Fibroblast of lung (primary cell): Measurements from ENCODE around the gene MGAT3. TPM values are rescaled to one million over a fixed set of nuclear protein-coding genes. Genes with fewer than 3 reads are reported as not detected.

Experiments used
- DNase-seq, 2 donors: peaks; one replicate each; pipeline versions ENCODE4 v3.0.0 to v3.0.0-alpha.2; 2010; ENCODE audit warnings: low read depth in 2 of 2
- H2AFZ ChIP-seq: 2 replicates; pipeline ENCODE4 v1.5.1; 2012; ENCODE audit warnings: low read length, control low read depth, inconsistent platforms
- H3K27ac ChIP-seq: 2 replicates; pipeline ENCODE4 v1.5.1; 2011; ENCODE audit warnings: low read length, control low read depth; ENCODE audit not compliant: insufficient read depth
- H3K27me3 ChIP-seq: 2 replicates; pipeline ENCODE4 v1.5.1; 2011; ENCODE audit warnings: mild to moderate bottlenecking, low read length; ENCODE audit not compliant: control insufficient read depth, insufficient read depth
- H3K36me3 ChIP-seq: 2 replicates; pipeline ENCODE4 v1.5.1; 2011; ENCODE audit warnings: low read length; ENCODE audit not compliant: control insufficient read depth, insufficient read depth
- H3K4me1 ChIP-seq: 2 replicates; pipeline ENCODE4 v1.5.1; 2011; ENCODE audit warnings: low read length; ENCODE audit not compliant: control insufficient read depth, insufficient read depth; ENCODE audit errors: extremely low read depth
- H3K4me2 ChIP-seq: 2 replicates; pipeline ENCODE4 v1.5.1; 2011; ENCODE audit warnings: low read length, control low read depth; ENCODE audit not compliant: insufficient read depth; ENCODE audit errors: extremely low read depth
- H3K4me3 ChIP-seq, 4 experiments: fragments of 200-600 bp in 1 of 4; sonication (generic) in 1 of 4; replicated peaks in 1 of 4; 2 replicates each; pipeline ENCODE4 v1.5.1; 2011 to 2016; ENCODE audit warnings: low read length in 4 of 4, low read depth in 3 of 4, mild to moderate bottlenecking in 3 of 4, control low read depth in 2 of 4, inconsistent platforms in 1 of 4, mixed read lengths in 1 of 4; ENCODE audit not compliant: insufficient read depth in 1 of 4; ENCODE audit errors: control extremely low read depth in 1 of 4
- H3K79me2 ChIP-seq: 2 replicates; pipeline ENCODE4 v1.5.1; 2012; ENCODE audit warnings: mild to moderate bottlenecking, low read length, inconsistent platforms; ENCODE audit not compliant: control insufficient read depth, insufficient read depth
- H3K9ac ChIP-seq: 2 replicates; pipeline ENCODE4 v1.5.1; 2011; ENCODE audit warnings: mild to moderate bottlenecking, low read length, control low read depth; ENCODE audit not compliant: insufficient read depth
- H3K9me3 ChIP-seq: 2 replicates; pipeline ENCODE4 v1.5.1; 2012; ENCODE audit warnings: low read depth, low read length; ENCODE audit not compliant: control insufficient read depth, insufficient read depth
- H4K20me1 ChIP-seq: 2 replicates; pipeline ENCODE4 v1.5.1; 2011; ENCODE audit warnings: low read length; ENCODE audit not compliant: control insufficient read depth, insufficient read depth; ENCODE audit errors: extremely low read depth
- EZH2 ChIP-seq: IDR thresholded peaks from 2 replicates; pipeline ENCODE4 v1.5.1; 2012; ENCODE audit warnings: low read length, control low read depth, mild to moderate bottlenecking; ENCODE audit errors: missing control alignments
- polyA plus RNA-seq, 2 donors: library from polyadenylated mRNA; depleted of rRNA in 1 of 2; stranded (reverse) in 1 of 2; unstranded in 1 of 2; fragments of >200 nt; gene quantifications; 2 replicates each; pipeline ENCODE4 v1.2.1, GENCODE V29; 2011 to 2012; ENCODE audit warnings: missing spikeins in 1 of 2
- total RNA-seq: library from RNA; depleted of rRNA; stranded (reverse); fragments of >200 nt; gene quantifications from 2 replicates; pipeline ENCODE4 v1.2.1, GENCODE V29; 2014
- TF ChIP-seq, protein P1 (sequence below), 2 donors: IDR thresholded peaks in 1 of 2; conservative IDR thresholded peaks in 1 of 2; 1 replicate in 1 of 2; 2 replicates in 1 of 2; pipeline ENCODE4 v1.5.1; 2011 to 2012; ENCODE audit warnings: low read length in 2 of 2, control low read depth in 1 of 2, inconsistent platforms in 1 of 2, low read depth in 1 of 2, mild to moderate bottlenecking in 1 of 2

The MGAT3 gene
- total and polyA plus RNA-seq, 2 donors (not counting 1 experiment from before 2014, with no cell fraction given), result 0.09 TPM; not detected in 1

DNA sequence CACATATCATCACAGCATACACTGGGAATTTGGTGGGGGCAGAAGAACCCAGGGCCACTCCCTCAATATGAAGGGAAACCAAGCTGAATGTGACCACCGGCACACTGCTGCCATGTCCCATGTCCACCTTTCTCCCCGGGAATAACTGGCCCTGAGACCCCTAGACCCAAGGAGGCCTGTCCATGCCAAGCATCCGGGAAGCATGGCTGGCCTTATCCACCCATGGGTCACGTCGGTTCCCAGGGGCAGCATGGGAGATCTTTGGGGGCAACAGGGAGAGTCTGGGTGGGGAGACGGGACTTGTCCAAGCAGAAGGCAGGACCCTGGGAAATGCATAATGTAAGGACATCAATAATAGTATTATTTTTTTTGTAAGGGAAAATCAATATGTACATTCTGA lies 34.9 kb downstream of the MGAT3 start:
- Histone ChIP-seq H2AFZ (no peak overlapping the region), H3K9me3 (no peaks in the 10 kb centered on the region), H3K36me3 (no peaks in the 10 kb centered on the region), H4K20me1 (no peaks in the 10 kb centered on the region), H3K79me2 (no peaks in the 10 kb centered on the region), H3K9ac (no peak overlapping the region), H3K27me3 (no peaks in the 10 kb centered on the region), H3K4me2 (no peak overlapping the region), H3K27ac (no peak overlapping the region), H3K4me1 (peaks cover 17% of the 10 kb centered on the region), H3K4me3 (no peak overlapping the region)
- no peak for DNase-seq
- TF ChIP-seq EZH2, result no peak
- TF ChIP-seq, protein P1, sequence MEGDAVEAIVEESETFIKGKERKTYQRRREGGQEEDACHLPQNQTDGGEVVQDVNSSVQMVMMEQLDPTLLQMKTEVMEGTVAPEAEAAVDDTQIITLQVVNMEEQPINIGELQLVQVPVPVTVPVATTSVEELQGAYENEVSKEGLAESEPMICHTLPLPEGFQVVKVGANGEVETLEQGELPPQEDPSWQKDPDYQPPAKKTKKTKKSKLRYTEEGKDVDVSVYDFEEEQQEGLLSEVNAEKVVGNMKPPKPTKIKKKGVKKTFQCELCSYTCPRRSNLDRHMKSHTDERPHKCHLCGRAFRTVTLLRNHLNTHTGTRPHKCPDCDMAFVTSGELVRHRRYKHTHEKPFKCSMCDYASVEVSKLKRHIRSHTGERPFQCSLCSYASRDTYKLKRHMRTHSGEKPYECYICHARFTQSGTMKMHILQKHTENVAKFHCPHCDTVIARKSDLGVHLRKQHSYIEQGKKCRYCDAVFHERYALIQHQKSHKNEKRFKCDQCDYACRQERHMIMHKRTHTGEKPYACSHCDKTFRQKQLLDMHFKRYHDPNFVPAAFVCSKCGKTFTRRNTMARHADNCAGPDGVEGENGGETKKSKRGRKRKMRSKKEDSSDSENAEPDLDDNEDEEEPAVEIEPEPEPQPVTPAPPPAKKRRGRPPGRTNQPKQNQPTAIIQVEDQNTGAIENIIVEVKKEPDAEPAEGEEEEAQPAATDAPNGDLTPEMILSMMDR (conservative IDR thresholded peaks at IDR 0.05 in 1 of 2, IDR thresholded peaks at IDR 0.05 in 1 of 2; ENCODE audit: low read depth in 1 of 2, low read length in 2 of 2), result no peak

DNA sequence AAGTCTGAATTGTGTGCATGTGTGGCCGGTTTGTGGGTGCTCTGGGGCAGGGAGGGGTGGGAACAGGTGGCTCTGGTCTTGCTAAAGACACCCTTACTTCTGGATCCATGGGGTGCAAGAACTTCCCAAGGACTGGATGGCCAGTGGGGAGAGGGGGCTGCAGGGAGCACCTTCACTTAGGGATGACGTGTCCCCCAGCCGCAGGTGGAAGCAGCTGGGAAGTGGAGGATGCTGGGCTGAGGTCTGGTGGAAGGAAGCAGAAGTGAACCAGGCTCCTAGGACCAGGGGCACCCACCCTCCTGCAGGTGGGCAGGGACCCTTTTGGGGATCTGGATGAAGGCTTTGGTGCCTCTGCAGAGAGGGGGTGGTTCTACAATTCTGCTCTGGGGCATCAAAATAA lies 35.4 kb downstream of the MGAT3 start:
- Histone ChIP-seq H3K4me1 (peaks cover 17% of the 10 kb centered on the region), H4K20me1 (no peaks in the 10 kb centered on the region), H2AFZ (no peak overlapping the region), H3K27ac (no peak overlapping the region), H3K4me3 (no peak overlapping the region), H3K36me3 (no peaks in the 10 kb centered on the region), H3K79me2 (no peaks in the 10 kb centered on the region), H3K9me3 (no peaks in the 10 kb centered on the region), H3K4me2 (no peak overlapping the region), H3K9ac (no peak overlapping the region), H3K27me3 (no peaks in the 10 kb centered on the region)
- no peak for DNase-seq
- TF ChIP-seq, protein P1 (conservative IDR thresholded peaks at IDR 0.05 in 1 of 2, IDR thresholded peaks at IDR 0.05 in 1 of 2; ENCODE audit: low read depth in 1 of 2, low read length in 2 of 2), result no peak
- no peak for TF ChIP-seq EZH2

DNA sequence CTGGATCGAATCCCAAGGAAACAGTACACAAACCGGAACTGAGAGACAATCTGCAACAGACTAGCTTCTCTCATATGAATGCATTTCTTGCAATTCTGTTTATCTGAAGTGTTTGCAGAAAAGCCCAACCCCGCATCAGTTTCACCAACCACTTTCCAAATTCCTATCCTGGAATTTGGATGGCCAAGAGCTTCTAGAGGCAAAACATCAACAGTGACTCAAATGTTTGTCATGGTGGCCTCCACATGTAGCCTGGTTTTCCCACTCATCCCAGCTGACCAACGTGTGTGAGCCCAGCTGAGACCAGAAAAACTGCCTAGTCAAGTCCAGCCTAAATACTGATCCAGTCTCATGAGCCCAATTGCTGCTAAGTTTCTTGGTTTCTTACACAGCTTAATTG lies 36.9 kb downstream of the MGAT3 start:
- TF ChIP-seq, protein P1 (conservative IDR thresholded peaks at IDR 0.05 in 1 of 2, IDR thresholded peaks at IDR 0.05 in 1 of 2; ENCODE audit: low read depth in 1 of 2, low read length in 2 of 2), result no peak
- TF ChIP-seq EZH2, result no peak
- H3K27me3 ChIP-seq, result no peaks in the 10 kb centered on the region
- DNase-seq, result peak; percentile 53 to 79
- H4K20me1 ChIP-seq, result no peaks in the 10 kb centered on the region
- H3K27ac ChIP-seq, result peak overlapping the region; percentile 42
- H2AFZ ChIP-seq, result no peak overlapping the region
- peak overlapping the region; percentile 21 for H3K4me2 ChIP-seq
- no peak overlapping the region for H3K9ac ChIP-seq
- peaks cover 17% of the 10 kb centered on the region for H3K4me1 ChIP-seq
- no peaks in the 10 kb centered on the region for H3K79me2 ChIP-seq
- H3K4me3 ChIP-seq, result no peak overlapping the region
- H3K36me3 ChIP-seq, result no peaks in the 10 kb centered on the region
- H3K9me3 ChIP-seq, result no peaks in the 10 kb centered on the region
